HL-60 (cell line): ENCODE results near the gene RPL12.

Experiments
- CTCF ChIP-seq: IDR thresholded peaks from one replicate; pipeline ENCODE4 v1.5.1; 2011; ENCODE audit warnings: low read length, control low read depth, inconsistent platforms; ENCODE audit not compliant: insufficient read depth
- GABPA ChIP-seq: IDR thresholded peaks from 2 replicates; pipeline ENCODE4 v1.6.1; 2012; ENCODE audit warnings: low read depth
- POLR2AphosphoS5 ChIP-seq: IDR thresholded peaks from 2 replicates; pipeline ENCODE4 v1.6.1; 2012; ENCODE audit warnings: low read depth
- REST ChIP-seq: IDR thresholded peaks from 2 replicates; pipeline ENCODE4 v1.6.1; 2012; ENCODE audit warnings: low read depth; ENCODE audit not compliant: insufficient replicate concordance
- SPI1 ChIP-seq: IDR thresholded peaks from 2 replicates; pipeline ENCODE4 v1.6.1; 2012; ENCODE audit warnings: low read depth, mild to moderate bottlenecking, borderline replicate concordance

DNA sequence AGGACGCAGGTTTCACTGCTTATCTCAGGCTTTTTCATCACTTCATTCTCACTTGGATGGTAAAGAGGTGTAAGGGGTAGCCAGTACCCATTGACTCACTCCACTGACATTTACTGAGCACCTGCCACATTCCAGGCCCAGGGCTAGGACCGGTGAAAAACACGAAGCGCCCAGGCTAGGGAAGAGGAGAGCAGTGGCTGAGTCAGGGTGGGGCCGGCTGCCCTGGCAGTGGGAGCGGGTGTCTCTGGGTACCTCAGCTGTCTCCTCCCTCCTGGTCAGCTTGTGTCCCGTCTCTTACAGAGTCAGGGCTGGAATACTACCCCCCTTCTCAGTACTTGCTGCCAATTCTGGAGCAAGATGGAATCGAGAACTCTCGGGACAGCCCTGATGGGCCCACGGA, 22.3 kb upstream of the RPL12 start:
- TF ChIP-seq CTCF (no peak), REST (no peak), SPI1 (no peak), POLR2AphosphoS5 (no peak), GABPA (no peak)
